H1 (cell line): Measurements from ENCODE around the gene MYADM. TPM values are rescaled to one million over a fixed set of nuclear protein-coding genes. Genes with fewer than 3 reads are reported as not detected.
A peak's percentile ranks its signal among the peaks of the same experiment; 100 is the strongest.

Experiments used
- CTCF ChIA-PET: fragments of 300-600 bp; sonication (Branson Sonifier 250); formaldehyde crosslinking; loops from one replicate; lab custom pipeline; 2021; ENCODE audit not compliant: partially characterized antibody; lab: Charles Lee
- POLR2A ChIA-PET: fragments of 300-600 bp; sonication (Branson Sonifier 250); formaldehyde crosslinking; loops from one replicate; lab custom pipeline; 2021; ENCODE audit warnings: inconsistent platforms; ENCODE audit not compliant: partially characterized antibody; lab: Charles Lee
- DNase-seq, 2 experiments: peaks; one replicate each; pipeline versions ENCODE4 v3.0.0 to v3.0.0-alpha.2; 2010 to 2022; ENCODE audit warnings: low spot score in 2 of 2, low read depth in 1 of 2, mixed read lengths in 1 of 2
- FAIRE-seq: peaks from 2 replicates; lab custom pipeline; 2011; peaks lifted over from hg19 to GRCh38; lab: Jason Lieb, UNC
- H2AFZ ChIP-seq: 2 replicates; pipeline ENCODE4 v1.8.1; 2012; ENCODE audit warnings: low read length, inconsistent platforms
- H2AK5ac ChIP-seq: 2 replicates; pipeline ENCODE4 v1.6.1; 2013; ENCODE audit warnings: low read depth, low read length
- H2BK120ac ChIP-seq: replicated peaks from 2 replicates; pipeline ENCODE3; 2013; ENCODE audit warnings: low read depth, low read length, inconsistent platforms
- H2BK12ac ChIP-seq: 2 replicates; pipeline ENCODE4 v1.6.1; 2013; ENCODE audit warnings: low read depth, low read length
- H2BK15ac ChIP-seq: 2 replicates; pipeline ENCODE4 v1.6.1; 2013; ENCODE audit warnings: low read length
- H2BK20ac ChIP-seq: 2 replicates; pipeline ENCODE4 v1.6.1; 2013; ENCODE audit warnings: low read length
- H2BK5ac ChIP-seq: 2 replicates; pipeline ENCODE4 v1.6.1; 2013; ENCODE audit warnings: low read depth, low read length
- H3K14ac ChIP-seq: 2 replicates; pipeline ENCODE4 v1.6.1; 2013; ENCODE audit warnings: inconsistent platforms; ENCODE audit not compliant: insufficient read length
- H3K18ac ChIP-seq: 2 replicates; pipeline ENCODE4 v1.6.1; 2013; ENCODE audit warnings: low read length; ENCODE audit errors: extremely low read depth
- H3K23ac ChIP-seq: 2 replicates; pipeline ENCODE4 v1.6.1; 2013; ENCODE audit warnings: inconsistent platforms; ENCODE audit not compliant: insufficient read length
- H3K23me2 ChIP-seq: 2 replicates; pipeline ENCODE4 v1.6.1; 2013; ENCODE audit warnings: low read depth, low read length
- H3K27ac ChIP-seq: 2 replicates; pipeline ENCODE4 v1.6.1; 2011; ENCODE audit warnings: low read depth, low read length, inconsistent platforms
- H3K27me3 ChIP-seq, 4 experiments: replicated peaks in 1 of 4; 1 replicate in 1 of 4; 2 replicates in 3 of 4; pipeline versions ENCODE4 v1.6.1 to v1.8.1; 2011 to 2013; ENCODE audit warnings: low read length in 3 of 4, mild to moderate bottlenecking in 3 of 4, inconsistent platforms in 2 of 4, mixed read lengths in 2 of 4, moderate library complexity in 1 of 4; ENCODE audit not compliant: control insufficient read depth in 3 of 4, insufficient read depth in 3 of 4; ENCODE audit errors: extremely low read depth in 1 of 4
- H3K36me3 ChIP-seq, 4 experiments: 2 replicates each; pipeline versions ENCODE4 v1.6.1 to v1.8.1; 2011 to 2013; ENCODE audit warnings: mild to moderate bottlenecking in 4 of 4, low read length in 3 of 4, moderate library complexity in 2 of 4, control low read depth in 1 of 4, inconsistent platforms in 1 of 4; ENCODE audit not compliant: insufficient read depth in 4 of 4, control insufficient read depth in 2 of 4
- H3K4ac ChIP-seq: replicated peaks from 2 replicates; pipeline ENCODE3; 2013; ENCODE audit warnings: low read length, low read depth, mixed read lengths, inconsistent platforms; ENCODE audit not compliant: insufficient read length
- H3K4me1 ChIP-seq, 4 experiments: replicated peaks in 1 of 4; 1 replicate in 1 of 4; 2 replicates in 3 of 4; pipeline versions ENCODE4 v1.6.1 to v1.8.1; 2011 to 2013; ENCODE audit warnings: low read length in 3 of 4, inconsistent platforms in 2 of 4, mixed read lengths in 1 of 4; ENCODE audit not compliant: insufficient read depth in 4 of 4, control insufficient read depth in 3 of 4
- H3K4me2 ChIP-seq, 2 experiments: 2 replicates each; pipeline versions ENCODE4 v1.6.1 to v1.8.1; 2011 to 2013; ENCODE audit warnings: low read depth in 2 of 2, low read length in 2 of 2, control low read depth in 1 of 2, inconsistent platforms in 1 of 2, mild to moderate bottlenecking in 1 of 2; ENCODE audit not compliant: insufficient read depth in 1 of 2
- H3K4me3 ChIP-seq, 4 experiments: fragments of 200-600, 300-600 bp in 1 of 4; sonication (generic), shearing (Covaris generic), sonication (Bioruptor Twin) in 1 of 4; 2 replicates each; pipeline versions ENCODE4 v1.5.1 to v1.8.1; 2011 to 2016; ENCODE audit warnings: low read length in 4 of 4, low read depth in 3 of 4, control low read depth in 2 of 4, inconsistent platforms in 2 of 4, mild to moderate bottlenecking in 2 of 4, mixed read lengths in 1 of 4, moderate library complexity in 1 of 4; ENCODE audit not compliant: insufficient read depth in 2 of 4; ENCODE audit errors: extremely low read depth in 1 of 4
- H3K56ac ChIP-seq: replicated peaks from 2 replicates; pipeline ENCODE3; 2013; ENCODE audit warnings: low read depth, mild to moderate bottlenecking, mixed read lengths, low read length, inconsistent platforms; ENCODE audit not compliant: insufficient read length
- H3K79me1 ChIP-seq: 2 replicates; pipeline ENCODE4 v1.6.1; 2013; ENCODE audit warnings: low read depth, low read length, control low read depth
- H3K79me2 ChIP-seq, 2 experiments: 2 replicates each; pipeline versions ENCODE4 v1.6.1 to v1.8.1; 2012 to 2013; ENCODE audit warnings: low read length in 2 of 2, mild to moderate bottlenecking in 2 of 2, inconsistent platforms in 1 of 2; ENCODE audit not compliant: insufficient read depth in 2 of 2, control insufficient read depth in 1 of 2
- H3K9ac ChIP-seq, 4 experiments: replicated peaks in 1 of 4; 1 replicate in 1 of 4; 2 replicates in 3 of 4; pipeline versions ENCODE4 v1.6.1 to v1.8.1; 2011 to 2013; ENCODE audit warnings: low read depth in 3 of 4, low read length in 3 of 4, control low read depth in 2 of 4, mild to moderate bottlenecking in 2 of 4, moderate library complexity in 2 of 4, inconsistent platforms in 1 of 4; ENCODE audit errors: extremely low read depth in 1 of 4
- H3K9me3 ChIP-seq, 2 experiments: 2 replicates each; pipeline versions ENCODE4 v1.6.1 to v1.8.1; 2012 to 2013; ENCODE audit warnings: mild to moderate bottlenecking in 2 of 2, moderate library complexity in 2 of 2, control low read depth in 1 of 2, inconsistent platforms in 1 of 2, low read depth in 1 of 2, low read length in 1 of 2, mixed read lengths in 1 of 2; ENCODE audit not compliant: insufficient read depth in 2 of 2
- H4K20me1 ChIP-seq, 2 experiments: replicated peaks in 1 of 2; 2 replicates each; pipeline versions ENCODE3 to v1.8.1; 2011 to 2013; ENCODE audit warnings: inconsistent platforms in 2 of 2, low read length in 2 of 2, mild to moderate bottlenecking in 1 of 2; ENCODE audit not compliant: insufficient read depth in 2 of 2, control insufficient read depth in 1 of 2
- H4K5ac ChIP-seq: 2 replicates; pipeline ENCODE4 v1.6.1; 2013; ENCODE audit warnings: low read length, low read depth, mixed read lengths, inconsistent platforms; ENCODE audit not compliant: insufficient read length
- H4K8ac ChIP-seq: 2 replicates; pipeline ENCODE4 v1.8.0; 2013; ENCODE audit warnings: mild to moderate bottlenecking, moderate library complexity, low read length, inconsistent platforms; ENCODE audit not compliant: insufficient read depth; ENCODE audit errors: extremely low read depth
- H4K91ac ChIP-seq: replicated peaks from 2 replicates; pipeline ENCODE3; 2013; ENCODE audit warnings: low read length, mixed read lengths, inconsistent platforms; ENCODE audit not compliant: insufficient read length
- CEBPB ChIP-seq: IDR thresholded peaks from 2 replicates; pipeline ENCODE4 v1.6.1; 2012; ENCODE audit warnings: low read depth, low read length
- KDM1A ChIP-seq: fragments of 200-600, 300-600 bp; sonication (generic); IDR thresholded peaks from 2 replicates; pipeline ENCODE4 v1.7.1; 2016; ENCODE audit warnings: mild to moderate bottlenecking, low read length, borderline replicate concordance
- whole genome bisulfite sequencing, 2 experiments: shearing (Covaris generic) in 1 of 2; methylation state at CpG; one replicate each; pipeline versions ENCODE4 v1.1.6 to v1.1.7; 2013 to 2015; ENCODE audit warnings: low lambda C conversion rate in 2 of 2, mixed read lengths in 2 of 2, inconsistent platforms in 1 of 2, low coverage in 1 of 2, missing lambda C conversion rate in 1 of 2; ENCODE audit not compliant: insufficient replicate concordance in 2 of 2, insufficient coverage in 1 of 2, insufficient read length in 1 of 2; ENCODE audit errors: extremely low coverage in 1 of 2, missing lambda C conversion rate in 1 of 2; 5-methylcytosine and 5-hydroxymethylcytosine counted together
- polyA plus RNA-seq, 7 experiments: library from polyadenylated mRNA; depleted of rRNA in 3 of 7; stranded (reverse) in 5 of 7; unstranded in 2 of 7; fragments of >200 nt in 5 of 7; fragments of 200-250 nt in 2 of 7; gene quantifications; 1 replicate in 5 of 7; 2 replicates in 1 of 7; 4 replicates in 1 of 7; pipeline versions ENCODE4 v1.2.1 to v1.2.3, GENCODE V29; 2011 to 2013; ENCODE audit warnings: missing spikeins in 2 of 7, mixed read lengths in 2 of 7
- total RNA-seq: library from RNA; stranded (reverse); fragmentation: NEBNext Ultra II Directional; extraction: Animal tissue kit (Norgen Biotek cat#: 25700); gene quantifications from 2 replicates; pipeline ENCODE4 v1.2.1, GENCODE V29; 2021

MYADM gene
- total and polyA plus RNA-seq, 2 of the 8 experiments (the other 6 are each of a cell fraction or from before 2014, with no cell fraction given), result 70.1 to 74.2 TPM

DNA sequence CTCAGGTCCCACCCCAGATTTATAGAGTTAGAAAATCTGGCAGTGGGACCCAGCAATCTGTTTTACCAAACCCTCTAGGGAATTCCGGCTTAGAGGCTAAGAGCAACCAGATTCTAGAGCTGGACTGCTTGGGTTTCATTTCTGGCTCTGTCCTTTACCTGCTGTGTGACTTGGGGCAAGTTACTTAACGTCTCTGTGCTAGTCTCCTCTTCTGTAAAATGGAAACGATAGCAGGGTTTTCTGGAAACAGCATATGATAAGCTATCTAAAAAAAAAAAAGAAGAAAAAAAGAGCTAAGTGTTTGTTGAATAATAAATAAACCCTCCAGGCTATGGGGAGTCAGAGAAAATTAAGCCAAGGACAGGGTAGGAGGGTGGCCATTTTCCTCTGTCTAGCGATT, 29.8 kb downstream of the MYADM start:
- no peak overlapping the region for H2AK5ac ChIP-seq
- no peak overlapping the region for H3K4ac ChIP-seq
- DNase-seq (no peak), FAIRE-seq (no peak)
- no peak overlapping the region for H2BK15ac ChIP-seq
- TF ChIP-seq CEBPB (no peak), KDM1A (0 out of 2 replicates have a peak, but pooled peaks have one; percentile 58)
- H4K91ac ChIP-seq, result no peak overlapping the region
- H3K23me2 ChIP-seq, result peaks cover 6% of the 10 kb centered on the region
- no peaks in the 10 kb centered on the region for H3K79me2 ChIP-seq
- no peak overlapping the region for H4K8ac ChIP-seq
- 72% methylated on average over 4 of the region's 4 CpGs; no CpG with 5 or more reads in 1 of the 2 experiments for WGBS, 2 experiments
- H3K14ac ChIP-seq, result no peak overlapping the region
- H4K5ac ChIP-seq, result no peak overlapping the region
- H3K56ac ChIP-seq, result no peak overlapping the region
- no peak overlapping the region for H2AFZ ChIP-seq
- no peaks in the 10 kb centered on the region for H3K9me3 ChIP-seq
- H3K27ac ChIP-seq, result no peak overlapping the region
- no peak overlapping the region for H3K23ac ChIP-seq
- H2BK120ac ChIP-seq, result no peak overlapping the region
- H3K4me1 ChIP-seq, result peaks cover 0 to 14% (median 9%) of the 10 kb centered on the region in 4 experiments; a peak in 4 of 7 replicates
- H3K9ac ChIP-seq, result no peak overlapping the region
- H2BK5ac ChIP-seq, result no peak overlapping the region
- peaks cover 0 to 8% (median 3%) of the 10 kb centered on the region in 4 experiments; a peak in 5 of 8 replicates for H3K36me3 ChIP-seq
- POLR2A ChIA-PET, result interaction anchor here (1.2 to 2.5 kb wide), 9 partner anchors 9 to 83 kb away, joined by 3 to 13 read pairs (median 9); partner anchors contain the start of gene MYADM
- H2BK12ac ChIP-seq, result no peak overlapping the region; the same call in 1 of the 2 replicates
- H3K18ac ChIP-seq, result no peak overlapping the region
- H3K27me3 ChIP-seq, result peaks cover 0 to 3% (median 0%) of the 10 kb centered on the region in 4 experiments; a peak in 1 of 7 replicates
- CTCF ChIA-PET, result interaction anchor here (0.6 to 8.6 kb wide), 13 partner anchors 9 to 132 kb away, joined by 3 to 44 read pairs (median 5); partner anchors contain the start of gene PRKCG
- H3K4me2 ChIP-seq, result peak overlapping the region; percentile 68 to 100; a peak in 3 of 4 replicates
- no peaks in the 10 kb centered on the region for H3K79me1 ChIP-seq
- no peaks in the 10 kb centered on the region for H4K20me1 ChIP-seq
- no peak overlapping the region for H2BK20ac ChIP-seq
- peak overlapping the region in 1 of 4 experiments; percentile 68; a peak in 2 of 8 replicates for H3K4me3 ChIP-seq
